Measurements from ENCODE around the gene ZNHIT3. TPM values are rescaled to one million over a fixed set of nuclear protein-coding genes. Genes with fewer than 3 reads are reported as not detected.

Gene ZNHIT3
- total and polyA plus RNA-seq, 4 donors, result 8.1 to 24.2 (median 19.1) TPM

GRCh38 chr17:36542755-36543154, 56.3 kb downstream of the ZNHIT3 start:
- TF ChIP-seq FOXA1 (IDR thresholded peaks at IDR 0.05), result no peak
- no peak for TF ChIP-seq NR2F2 (IDR thresholded peaks at IDR 0.05)
- no peak for TF ChIP-seq CTCF (IDR thresholded peaks at IDR 0.05; ENCODE audit: low read depth, low read length, missing input control)
- TF ChIP-seq HNF4A (conservative IDR thresholded peaks at IDR 0.05), result no peak
- TF ChIP-seq HNF4G (IDR thresholded peaks at IDR 0.05), result no peak
- TF ChIP-seq SP1 (IDR thresholded peaks at IDR 0.05), result no peak
- TF ChIP-seq TAF1 (conservative IDR thresholded peaks at IDR 0.05), result no peak
- TF ChIP-seq ATF3 (IDR thresholded peaks at IDR 0.05), result no peak
- no peak for TF ChIP-seq JUND (IDR thresholded peaks at IDR 0.05)
- TF ChIP-seq ZBTB33 (IDR thresholded peaks at IDR 0.05), result no peak
- TF ChIP-seq MAX (IDR thresholded peaks at IDR 0.05), result no peak
- no peak for TF ChIP-seq FOXA2 (IDR thresholded peaks at IDR 0.05)
- TF ChIP-seq YY1 (IDR thresholded peaks at IDR 0.05), result no peak
- no peak for TF ChIP-seq GABPA (IDR thresholded peaks at IDR 0.05 in 1 of 2, conservative IDR thresholded peaks at IDR 0.05 in 1 of 2)
- no peak for TF ChIP-seq EGR1 (IDR thresholded peaks at IDR 0.05; ENCODE audit: low read depth in 2 of 2)
- no peak for TF ChIP-seq RAD21 (IDR thresholded peaks at IDR 0.05)
- TF ChIP-seq REST (IDR thresholded peaks at IDR 0.05), result no peak
- TF ChIP-seq RXRA (IDR thresholded peaks at IDR 0.05), result no peak
- Histone ChIP-seq H3K4me1 (ENCODE audit: control insufficient read depth in 4 of 4, insufficient read depth in 4 of 4, low read length in 3 of 4) (peaks cover 0 to 29% (median 23%) of the 10 kb centered on the region in 4 donors), H3K27ac (ENCODE audit: low read depth in 1 of 2, low read length in 2 of 2) (no peak overlapping the region), H3K9ac (ENCODE audit: low read depth in 1 of 2, low read length in 2 of 2) (no peak overlapping the region), H3K27me3 (ENCODE audit: control insufficient read depth in 4 of 4, insufficient read depth in 4 of 4, low read length in 3 of 4) (no peaks in the 10 kb centered on the region), H3K9me3 (ENCODE audit: control insufficient read depth in 4 of 4, low read length in 3 of 4) (no peaks in the 10 kb centered on the region), H3K36me3 (ENCODE audit: control insufficient read depth in 4 of 4, insufficient read depth in 3 of 4, low read depth in 1 of 4, low read length in 3 of 4) (peaks cover 0 to 4% (median 2%) of the 10 kb centered on the region in 4 donors), H3K4me3 (ENCODE audit: low read depth in 1 of 3, low read length in 3 of 3) (no peak overlapping the region)
- no peak for DNase-seq (ENCODE audit: low spot score)
- 96% methylated on average over 15 of the region's 15 CpGs for WGBS
